Testis (tissue), 3 donors: ENCODE results near the gene APPBP2. TPM values are rescaled to one million over a fixed set of nuclear protein-coding genes. Genes with fewer than 3 reads are reported as not detected.

Experiments used
- DNase-seq: peaks from one replicate; pipeline ENCODE4 v3.0.0-alpha.2; 2019
- H3K27ac ChIP-seq, 2 donors: fragments of 200-600 bp; sonication (generic); one replicate each; pipeline ENCODE4 v1.5.1; 2019
- H3K27me3 ChIP-seq: fragments of 200-600 bp; sonication (generic); one replicate; pipeline ENCODE4 v1.5.1; 2019
- H3K36me3 ChIP-seq: fragments of 200-600 bp; sonication (generic); one replicate; pipeline ENCODE4 v1.5.1; 2017; ENCODE audit warnings: low read depth; ENCODE audit errors: missing control alignments
- H3K4me1 ChIP-seq: fragments of 200-600 bp; sonication (generic); one replicate; pipeline ENCODE4 v1.5.1; 2019
- H3K4me3 ChIP-seq, 2 donors: fragments of 200-600 bp; sonication (generic); one replicate each; pipeline ENCODE4 v1.5.1; 2017 to 2019
- H3K9me3 ChIP-seq: fragments of 200-600 bp; sonication (generic); one replicate; pipeline ENCODE4 v1.5.1; 2017
- CTCF ChIP-seq, 3 experiments: fragments of 450-650 bp in 2 of 3; fragments of 200-600 bp in 1 of 3; sonication (generic) in 1 of 3; IDR thresholded peaks; one replicate each; pipeline ENCODE4 v1.5.1; 2016 to 2019; ENCODE audit warnings: antibody characterized with exemption in 3 of 3, mild to moderate bottlenecking in 2 of 3, moderate library complexity in 1 of 3
- POLR2A ChIP-seq: fragments of 450-650 bp; IDR thresholded peaks from one replicate; pipeline ENCODE4 v1.6.1; 2017; ENCODE audit warnings: antibody characterized with exemption, mild to moderate bottlenecking, moderate library complexity
- WGBS, 2 donors: methylation state at CpG; one replicate each; pipeline ENCODE4 v1.1.5; 2018; 5-methylcytosine and 5-hydroxymethylcytosine counted together
- intact Hi-C: fragments of 100-400 bp; cut with DNase I; formaldehyde crosslinking; loops from one replicate; pipeline ENCODE4 v1.15.1; 2023; ENCODE audit warnings: low total_unique reads
- polyA plus RNA-seq: library from polyadenylated mRNA; stranded (reverse); fragments of 350-450 nt; fragmentation: Illumina TruSeq; extraction: RNeasy Lipid Tissue Mini Kit (QIAGEN cat#74804); gene quantifications from one replicate; pipeline ENCODE4 v1.2.3, GENCODE V29; 2014; ENCODE audit warnings: low read depth, low replicate concordance; ENCODE audit not compliant: insufficient read depth
- total RNA-seq, 2 donors: library from RNA; depleted of rRNA; stranded (reverse); fragments of >200 nt; gene quantifications; one replicate each; pipeline ENCODE4 v1.2.3, GENCODE V29; 2016

APPBP2 gene
- total and polyA plus RNA-seq, 3 donors from 2014 or later = 58.2 to 98.4 (median 58.9) TPM

GRCh38 chr17:60412701-60413100 is 113.3 kb downstream of the APPBP2 start:
- H3K4me1 ChIP-seq = no peaks in the 10 kb centered on the region
- no peaks in the 10 kb centered on the region for H3K27me3 ChIP-seq
- TF ChIP-seq CTCF (IDR thresholded peaks at IDR 0.05) (no peak), POLR2A (no peak)
- 71% methylated on average over 3 of the region's 3 CpGs for WGBS, 2 donors
- H3K36me3 ChIP-seq = no peaks in the 10 kb centered on the region
- H3K9me3 ChIP-seq = no peaks in the 10 kb centered on the region
- no peak overlapping the region for H3K27ac ChIP-seq
- intact Hi-C loops = no loop called here
- no peak overlapping the region for H3K4me3 ChIP-seq
- DNase-seq = no peak

- Histone ChIP-seq H3K4me3 (no peak overlapping the region), H3K9me3 (no peaks in the 10 kb centered on the region), H3K4me1 (no peaks in the 10 kb centered on the region), H3K27ac (no peak overlapping the region), H3K27me3 (no peaks in the 10 kb centered on the region), H3K36me3 (no peaks in the 10 kb centered on the region)
- DNase-seq = no peak
- TF ChIP-seq CTCF (IDR thresholded peaks at IDR 0.05) (no peak), POLR2A (no peak)
- intact Hi-C loops = no loop called here
- 84% methylated on average over 4 of the region's 4 CpGs for whole genome bisulfite sequencing, 2 donors
Measured at GRCh38 chr17:60410001-60410400, 116.0 kb downstream of the APPBP2 start.

GRCh38 chr17:60406887-60407286 is 119.2 kb downstream of the APPBP2 start:
- H3K27me3 ChIP-seq = no peaks in the 10 kb centered on the region
- H3K27ac ChIP-seq = no peak overlapping the region
- 81 to 88% methylated on average over 3 of the region's 3 CpGs for WGBS, 2 donors
- H3K4me3 ChIP-seq = no peak overlapping the region
- intact Hi-C loops = no loop called here
- no peak for DNase-seq
- no peaks in the 10 kb centered on the region for H3K9me3 ChIP-seq
- H3K36me3 ChIP-seq = no peaks in the 10 kb centered on the region
- TF ChIP-seq CTCF (IDR thresholded peaks at IDR 0.05) (no peak), POLR2A (no peak)
- H3K4me1 ChIP-seq = no peaks in the 10 kb centered on the region

- no peak overlapping the region for H3K4me3 ChIP-seq
- intact Hi-C loops = no loop called here
- H3K4me1 ChIP-seq = no peaks in the 10 kb centered on the region
- H3K27ac ChIP-seq = no peak overlapping the region
- H3K36me3 ChIP-seq = no peaks in the 10 kb centered on the region
- 90 to 95% methylated on average over 6 of the region's 6 CpGs for WGBS, 2 donors
- no peaks in the 10 kb centered on the region for H3K9me3 ChIP-seq
- TF ChIP-seq POLR2A (no peak), CTCF (IDR thresholded peaks at IDR 0.05) (no peak)
- DNase-seq = no peak
- H3K27me3 ChIP-seq = no peaks in the 10 kb centered on the region
Measured at GRCh38 chr17:60403962-60404361, 122.1 kb downstream of the APPBP2 start.

GRCh38 chr17:60403523-60403810 is 122.6 kb downstream of the APPBP2 start:
- Histone ChIP-seq H3K27ac (no peak overlapping the region), H3K4me1 (no peaks in the 10 kb centered on the region), H3K36me3 (no peaks in the 10 kb centered on the region), H3K4me3 (no peak overlapping the region), H3K9me3 (no peaks in the 10 kb centered on the region), H3K27me3 (no peaks in the 10 kb centered on the region)
- TF ChIP-seq CTCF (IDR thresholded peaks at IDR 0.05) (no peak), POLR2A (no peak)
- intact Hi-C loops = no loop called here
- no peak for DNase-seq
- WGBS, 2 donors = 84 to 89% methylated on average over 3 of the region's 3 CpGs
